Gastroesophageal sphincter (tissue), 3 donors: ENCODE data around the gene RB1.

Experiments used
- POLR2A ChIP-seq, 2 donors: fragments of 450-650 bp; IDR thresholded peaks; one replicate each; pipeline ENCODE4 v1.6.1; 2017; ENCODE audit warnings: antibody characterized with exemption in 2 of 2, mild to moderate bottlenecking in 2 of 2, moderate library complexity in 1 of 2
- POLR2AphosphoS5 ChIP-seq: sonication (generic); formaldehyde crosslinking; IDR thresholded peaks from one replicate; pipeline ENCODE4 v1.6.1; 2017; ENCODE audit warnings: antibody characterized with exemption
- TF ChIP-seq, protein P1 (sequence below), 4 experiments: fragments of 200-600 bp in 2 of 4; fragments of 450-650 bp in 2 of 4; sonication (generic) in 1 of 4; IDR thresholded peaks; one replicate each; pipeline ENCODE4 v1.5.1; 2017 to 2019; ENCODE audit warnings: antibody characterized with exemption in 4 of 4, mild to moderate bottlenecking in 2 of 4, moderate library complexity in 2 of 4

- TF ChIP-seq, protein P1, sequence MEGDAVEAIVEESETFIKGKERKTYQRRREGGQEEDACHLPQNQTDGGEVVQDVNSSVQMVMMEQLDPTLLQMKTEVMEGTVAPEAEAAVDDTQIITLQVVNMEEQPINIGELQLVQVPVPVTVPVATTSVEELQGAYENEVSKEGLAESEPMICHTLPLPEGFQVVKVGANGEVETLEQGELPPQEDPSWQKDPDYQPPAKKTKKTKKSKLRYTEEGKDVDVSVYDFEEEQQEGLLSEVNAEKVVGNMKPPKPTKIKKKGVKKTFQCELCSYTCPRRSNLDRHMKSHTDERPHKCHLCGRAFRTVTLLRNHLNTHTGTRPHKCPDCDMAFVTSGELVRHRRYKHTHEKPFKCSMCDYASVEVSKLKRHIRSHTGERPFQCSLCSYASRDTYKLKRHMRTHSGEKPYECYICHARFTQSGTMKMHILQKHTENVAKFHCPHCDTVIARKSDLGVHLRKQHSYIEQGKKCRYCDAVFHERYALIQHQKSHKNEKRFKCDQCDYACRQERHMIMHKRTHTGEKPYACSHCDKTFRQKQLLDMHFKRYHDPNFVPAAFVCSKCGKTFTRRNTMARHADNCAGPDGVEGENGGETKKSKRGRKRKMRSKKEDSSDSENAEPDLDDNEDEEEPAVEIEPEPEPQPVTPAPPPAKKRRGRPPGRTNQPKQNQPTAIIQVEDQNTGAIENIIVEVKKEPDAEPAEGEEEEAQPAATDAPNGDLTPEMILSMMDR (IDR thresholded peaks at IDR 0.05) = no peak
- TF ChIP-seq POLR2A (IDR thresholded peaks at IDR 0.05) (no peak), POLR2AphosphoS5 (no peak)
Observed at GRCh38 chr13:48492096-48492440, 188.5 kb downstream of the RB1 start.
